22Rv1 (cell line): Measurements from ENCODE around the gene TBC1D22A.

Source experiments
- H3K27ac ChIP-seq: fragments of 450-650 bp; 2 replicates; pipeline ENCODE4 v1.5.1; 2017
- CTCF ChIP-seq: fragments of 450-650 bp; IDR thresholded peaks from 2 replicates; pipeline ENCODE4 v1.5.1; 2017; ENCODE audit warnings: mild to moderate bottlenecking
- ZFX ChIP-seq: fragments of 450-650 bp; IDR thresholded peaks from 2 replicates; pipeline ENCODE4 v1.6.1; 2017; ENCODE audit warnings: antibody characterized with exemption, borderline replicate concordance

TBC1D22A gene

GRCh38 chr22:47010211-47010610 is 247.8 kb downstream of the TBC1D22A start:
- H3K27ac ChIP-seq = no peak overlapping the region
- TF ChIP-seq CTCF (no peak), ZFX (no peak)

GRCh38 chr22:47011131-47011858 is 248.8 kb downstream of the TBC1D22A start:
- H3K27ac ChIP-seq = no peak overlapping the region
- TF ChIP-seq ZFX (no peak), CTCF (no peak)

- TF ChIP-seq CTCF (no peak), ZFX (no peak)
- H3K27ac ChIP-seq = no peak overlapping the region
These were observed 249.4 kb downstream of the TBC1D22A start for GRCh38 chr22:47011859-47012258.

- TF ChIP-seq ZFX (no peak), CTCF (peak; percentile 12; the same call in 1 of the 2 replicates)
- H3K27ac ChIP-seq = no peak overlapping the region
These were observed 250.3 kb downstream of the TBC1D22A start for GRCh38 chr22:47012589-47013370.

GRCh38 chr22:47013861-47014635 is 251.6 kb downstream of the TBC1D22A start:
- no peak overlapping the region for H3K27ac ChIP-seq
- TF ChIP-seq ZFX (no peak), CTCF (no peak)

- no peak for TF ChIP-seq CTCF
- H3K27ac ChIP-seq = no peak overlapping the region
These were observed 252.3 kb downstream of the TBC1D22A start for GRCh38 chr22:47014636-47015345.
